T-helper 1 cell treated with Interleukin-12 subunit alpha and Interleukin-12 subunit beta and Interleukin-4 antibody, amounts not matched to agents 30 μg/mL and 1 μg/mL, for 36 hours (primary cell): ENCODE results near the gene VANGL2.

Experiments used
- H3K27ac Mint-ChIP-seq: one replicate; pipeline ENCODE4 v1.8.0; 2021; ENCODE audit warnings: mild to moderate bottlenecking, mixed read lengths
- H3K27me3 Mint-ChIP-seq: one replicate; pipeline ENCODE4 v1.8.0; 2021; ENCODE audit warnings: low read depth, mixed read lengths
- H3K36me3 Mint-ChIP-seq: one replicate; pipeline ENCODE4 v1.8.0; 2021; ENCODE audit warnings: low read depth, mixed read lengths
- H3K4me1 Mint-ChIP-seq: one replicate; pipeline ENCODE4 v1.8.0; 2021; ENCODE audit warnings: low read depth, mixed read lengths
- H3K4me3 Mint-ChIP-seq: one replicate; pipeline ENCODE4 v1.8.0; 2021; ENCODE audit warnings: mild to moderate bottlenecking, moderate library complexity, mixed read lengths
- H3K9me3 Mint-ChIP-seq: one replicate; pipeline ENCODE4 v1.8.0; 2021; ENCODE audit warnings: mixed read lengths

The VANGL2 gene

GRCh38 chr1:160400223-160400645 is at the start of gene VANGL2:
Gene VANGL2 (plus strand): TSS chr1:160400564. CDS start chr1:160415838, 15,274 bp downstream.
- Mint-ChIP-seq H3K27me3 (peaks cover 54% of the 10 kb centered on the region), H3K27ac (no peak within 1 kb of the TSS), H3K4me1 (peaks cover 3% of the 10 kb centered on the region), H3K36me3 (no peaks in the 10 kb centered on the region), H3K9me3 (no peaks in the 10 kb centered on the region), H3K4me3 (peak within 1 kb of the TSS; percentile 6)

GRCh38 chr1:160351629-160352028 is 48.7 kb upstream of the VANGL2 start:
- H3K27me3 Mint-ChIP-seq, result no peaks in the 10 kb centered on the region
- H3K36me3 Mint-ChIP-seq, result peaks cover 58% of the 10 kb centered on the region
- H3K4me3 Mint-ChIP-seq, result no peak overlapping the region
- no peaks in the 10 kb centered on the region for H3K9me3 Mint-ChIP-seq
- peaks cover 10% of the 10 kb centered on the region for H3K4me1 Mint-ChIP-seq
- H3K27ac Mint-ChIP-seq, result no peak overlapping the region

- no peaks in the 10 kb centered on the region for H3K27me3 Mint-ChIP-seq
- H3K4me3 Mint-ChIP-seq, result no peak overlapping the region
- no peaks in the 10 kb centered on the region for H3K9me3 Mint-ChIP-seq
- peaks cover 57% of the 10 kb centered on the region for H3K36me3 Mint-ChIP-seq
- peaks cover 4% of the 10 kb centered on the region for H3K4me1 Mint-ChIP-seq
- no peak overlapping the region for H3K27ac Mint-ChIP-seq
These were observed 47.8 kb upstream of the VANGL2 start for GRCh38 chr1:160352555-160352954.

GRCh38 chr1:160353223-160353622 is 47.1 kb upstream of the VANGL2 start:
- Mint-ChIP-seq H3K27ac (no peak overlapping the region), H3K36me3 (peaks cover 60% of the 10 kb centered on the region), H3K4me3 (no peak overlapping the region), H3K4me1 (peaks cover 4% of the 10 kb centered on the region), H3K9me3 (no peaks in the 10 kb centered on the region), H3K27me3 (no peaks in the 10 kb centered on the region)

- H3K36me3 Mint-ChIP-seq, result peaks cover 64% of the 10 kb centered on the region
- H3K27ac Mint-ChIP-seq, result no peak overlapping the region
- no peaks in the 10 kb centered on the region for H3K27me3 Mint-ChIP-seq
- no peaks in the 10 kb centered on the region for H3K9me3 Mint-ChIP-seq
- H3K4me1 Mint-ChIP-seq, result peaks cover 4% of the 10 kb centered on the region
- no peak overlapping the region for H3K4me3 Mint-ChIP-seq
These were observed 45.9 kb upstream of the VANGL2 start for GRCh38 chr1:160354388-160354985.

GRCh38 chr1:160357286-160358002 is 42.9 kb upstream of the VANGL2 start:
- no peak overlapping the region for H3K4me3 Mint-ChIP-seq
- no peaks in the 10 kb centered on the region for H3K9me3 Mint-ChIP-seq
- H3K36me3 Mint-ChIP-seq, result peaks cover 54% of the 10 kb centered on the region
- H3K27ac Mint-ChIP-seq, result no peak overlapping the region
- no peaks in the 10 kb centered on the region for H3K27me3 Mint-ChIP-seq
- H3K4me1 Mint-ChIP-seq, result no peaks in the 10 kb centered on the region

- Mint-ChIP-seq H3K36me3 (peaks cover 49% of the 10 kb centered on the region), H3K4me3 (no peak overlapping the region), H3K4me1 (no peaks in the 10 kb centered on the region), H3K27ac (no peak overlapping the region), H3K27me3 (no peaks in the 10 kb centered on the region), H3K9me3 (no peaks in the 10 kb centered on the region)
These were observed 42.3 kb upstream of the VANGL2 start for GRCh38 chr1:160358073-160358472.

- no peaks in the 10 kb centered on the region for H3K9me3 Mint-ChIP-seq
These were observed 40.7 kb upstream of the VANGL2 start for GRCh38 chr1:160359559-160360226.

GRCh38 chr1:160360227-160360695 is 40.1 kb upstream of the VANGL2 start:
- Mint-ChIP-seq H3K36me3 (peaks cover 34% of the 10 kb centered on the region), H3K4me1 (no peaks in the 10 kb centered on the region), H3K27ac (no peak overlapping the region), H3K4me3 (no peak overlapping the region), H3K9me3 (no peaks in the 10 kb centered on the region), H3K27me3 (no peaks in the 10 kb centered on the region)

More at GRCh38 chr1:160359559-160360226, 40.7 kb upstream of the VANGL2 start:
- peaks cover 38% of the 10 kb centered on the region for H3K36me3 Mint-ChIP-seq
- H3K4me3 Mint-ChIP-seq, result no peak overlapping the region
- H3K4me1 Mint-ChIP-seq, result no peaks in the 10 kb centered on the region
- no peak overlapping the region for H3K27ac Mint-ChIP-seq
- no peaks in the 10 kb centered on the region for H3K27me3 Mint-ChIP-seq

GRCh38 chr1:160361199-160361598 is 39.2 kb upstream of the VANGL2 start:
- Mint-ChIP-seq H3K36me3 (peaks cover 30% of the 10 kb centered on the region), H3K27me3 (no peaks in the 10 kb centered on the region), H3K4me3 (no peak overlapping the region), H3K4me1 (no peaks in the 10 kb centered on the region), H3K9me3 (no peaks in the 10 kb centered on the region), H3K27ac (no peak overlapping the region)

GRCh38 chr1:160361814-160362167 is 38.6 kb upstream of the VANGL2 start:
- Mint-ChIP-seq H3K36me3 (peaks cover 27% of the 10 kb centered on the region), H3K27ac (no peak overlapping the region), H3K9me3 (no peaks in the 10 kb centered on the region)

GRCh38 chr1:160362168-160362957 is 38.0 kb upstream of the VANGL2 start:
- peaks cover 23% of the 10 kb centered on the region for H3K36me3 Mint-ChIP-seq
- H3K27ac Mint-ChIP-seq, result no peak overlapping the region
- no peaks in the 10 kb centered on the region for H3K9me3 Mint-ChIP-seq
- no peaks in the 10 kb centered on the region for H3K27me3 Mint-ChIP-seq
- no peaks in the 10 kb centered on the region for H3K4me1 Mint-ChIP-seq
- H3K4me3 Mint-ChIP-seq, result no peak overlapping the region

More at GRCh38 chr1:160361814-160362167, 38.6 kb upstream of the VANGL2 start:
- Mint-ChIP-seq H3K27me3 (no peaks in the 10 kb centered on the region), H3K4me1 (no peaks in the 10 kb centered on the region), H3K4me3 (no peak overlapping the region)

- no peaks in the 10 kb centered on the region for H3K9me3 Mint-ChIP-seq
These were observed 37.4 kb upstream of the VANGL2 start for GRCh38 chr1:160363010-160363409.

GRCh38 chr1:160363951-160364735 is 36.2 kb upstream of the VANGL2 start:
- H3K27me3 Mint-ChIP-seq, result no peaks in the 10 kb centered on the region
- no peaks in the 10 kb centered on the region for H3K4me1 Mint-ChIP-seq
- H3K9me3 Mint-ChIP-seq, result no peaks in the 10 kb centered on the region
- H3K4me3 Mint-ChIP-seq, result no peak overlapping the region
- H3K27ac Mint-ChIP-seq, result no peak overlapping the region
- H3K36me3 Mint-ChIP-seq, result peaks cover 11% of the 10 kb centered on the region

More at GRCh38 chr1:160363010-160363409, 37.4 kb upstream of the VANGL2 start:
- Mint-ChIP-seq H3K36me3 (peaks cover 19% of the 10 kb centered on the region), H3K4me1 (no peaks in the 10 kb centered on the region), H3K27me3 (no peaks in the 10 kb centered on the region), H3K4me3 (no peak overlapping the region), H3K27ac (no peak overlapping the region)
